NCI-H69 (cell line): ENCODE data around the gene KCNIP4.
"Not testable (repeated sequence)": the region's sequence is repeated elsewhere in the genome, so short reads cannot be mapped to it uniquely, and the experiment has no call there.

Source experiments
- DNase-seq: peaks from one replicate; lab custom pipeline; 2025; lab: John Stamatoyannopoulos, UW

Gene KCNIP4

DNA sequence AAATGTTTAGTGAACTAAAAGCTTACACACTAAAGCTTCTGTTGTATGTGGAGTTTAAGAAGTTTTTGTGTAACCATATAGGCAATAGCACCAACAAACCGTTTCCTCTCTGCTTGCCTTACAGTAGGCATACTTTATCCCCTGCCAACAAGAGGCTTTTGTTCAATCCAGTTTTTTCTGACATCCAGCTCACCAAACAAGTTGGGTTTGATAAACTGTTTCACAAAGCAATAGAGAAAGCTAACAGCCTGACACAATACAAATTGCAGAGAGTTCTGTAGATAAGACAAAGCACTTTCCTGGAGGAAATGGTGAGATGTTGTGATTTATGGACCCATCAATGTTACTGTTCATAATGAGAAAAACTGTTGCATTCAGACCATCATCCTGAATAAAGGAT, 1194.5 kb downstream of the KCNIP4 start:
- DNase-seq, result no peak

GRCh38 chr4:20752641-20753040, 1195.9 kb downstream of the KCNIP4 start:
- no peak for DNase-seq

GRCh38 chr4:20746000-20746399, 1202.6 kb downstream of the KCNIP4 start:
- DNase-seq, result not testable (repeated sequence)

- no peak for DNase-seq
Observed at GRCh38 chr4:20735931-20736330, 1212.6 kb downstream of the KCNIP4 start.

GRCh38 chr4:20724915-20725314, 1223.7 kb downstream of the KCNIP4 start:
- DNase-seq, result no peak

DNA sequence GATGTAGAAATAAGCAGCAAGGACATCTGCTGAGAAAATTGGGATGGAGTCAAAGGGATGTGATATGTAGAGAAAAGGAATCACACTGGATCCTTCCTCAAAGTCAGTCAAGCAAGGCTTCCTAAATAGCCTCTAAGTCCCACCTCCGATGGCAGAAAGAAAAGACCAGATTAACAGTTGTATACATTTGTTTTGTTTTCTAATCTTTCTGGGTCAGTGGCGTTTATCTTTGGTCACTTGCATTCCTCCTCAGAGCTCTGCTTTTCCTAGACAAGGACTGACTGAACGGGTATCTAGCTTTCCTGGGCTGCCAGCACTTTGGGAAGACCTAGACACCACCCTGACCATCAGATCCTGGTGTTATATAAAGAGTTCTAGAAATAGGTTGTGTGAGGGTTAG, 1225.1 kb downstream of the KCNIP4 start:
- no peak for DNase-seq

DNA sequence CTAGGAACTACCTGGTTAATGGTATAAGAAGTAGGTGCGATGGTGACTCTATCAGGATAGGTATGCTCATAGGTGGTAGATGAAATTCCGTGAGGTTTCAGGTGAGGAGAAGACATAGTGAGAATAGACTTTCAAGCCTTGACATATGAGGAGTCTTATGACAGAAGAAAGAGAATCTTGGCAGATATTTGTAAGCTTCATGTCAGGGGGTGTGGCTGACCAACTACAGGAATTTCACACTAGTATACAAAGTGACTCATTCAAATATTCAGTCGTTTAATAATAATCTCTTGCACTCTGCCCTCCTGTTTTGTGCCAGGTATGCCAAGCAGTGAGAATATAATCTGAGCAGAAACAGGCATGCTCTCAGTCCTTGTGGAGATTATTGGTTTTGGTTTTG, 1225.6 kb downstream of the KCNIP4 start:
- DNase-seq, result no peak

DNA sequence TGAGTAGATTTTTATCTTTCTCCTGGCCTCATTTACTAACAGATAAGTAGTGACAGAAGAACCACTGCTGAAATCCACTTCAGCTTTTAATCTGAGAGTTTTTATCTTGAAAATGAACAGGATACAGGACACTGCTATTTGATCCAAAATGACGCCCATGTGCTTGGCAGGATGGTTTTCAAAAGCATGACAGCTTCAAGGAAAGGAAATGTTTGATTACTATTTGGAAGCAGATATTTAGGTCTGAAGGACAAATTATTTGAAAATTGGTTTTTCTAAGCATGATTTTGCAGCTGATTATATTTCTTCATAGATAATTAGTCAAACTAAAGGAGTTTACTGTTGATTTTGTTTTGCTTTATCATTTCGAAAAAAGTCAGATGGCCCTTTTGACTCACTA, 1237.2 kb downstream of the KCNIP4 start:
- no peak for DNase-seq

- DNase-seq, result peak; percentile 97
Observed at GRCh38 chr4:20700007-20700761, 1248.4 kb downstream of the KCNIP4 start, which contains the start of gene PACRGL. Gene PACRGL, plus strand, starts transcription at chr4:20700458. Its CDS starts 4,024 bp downstream, at chr4:20704482.

DNA sequence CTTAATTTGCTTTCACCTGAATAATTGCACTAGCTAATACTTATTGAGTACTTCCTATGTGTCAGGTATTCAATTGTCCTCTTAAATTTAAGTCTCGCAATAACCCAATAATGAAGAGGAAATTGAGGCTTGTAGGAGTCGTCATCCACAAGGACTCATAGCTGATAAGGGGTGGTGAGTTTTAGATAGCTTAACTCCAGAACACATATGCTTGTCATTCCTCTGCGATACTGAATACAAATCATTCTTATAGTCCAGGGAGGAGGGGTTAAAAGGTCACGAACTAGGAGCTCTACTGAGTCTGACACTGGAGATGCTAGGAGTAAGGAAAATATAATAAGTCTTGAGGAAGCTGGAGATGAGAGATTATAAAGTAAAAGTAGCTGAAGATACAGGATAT, 1249.8 kb downstream of the KCNIP4 start:
- no peak for DNase-seq

DNA sequence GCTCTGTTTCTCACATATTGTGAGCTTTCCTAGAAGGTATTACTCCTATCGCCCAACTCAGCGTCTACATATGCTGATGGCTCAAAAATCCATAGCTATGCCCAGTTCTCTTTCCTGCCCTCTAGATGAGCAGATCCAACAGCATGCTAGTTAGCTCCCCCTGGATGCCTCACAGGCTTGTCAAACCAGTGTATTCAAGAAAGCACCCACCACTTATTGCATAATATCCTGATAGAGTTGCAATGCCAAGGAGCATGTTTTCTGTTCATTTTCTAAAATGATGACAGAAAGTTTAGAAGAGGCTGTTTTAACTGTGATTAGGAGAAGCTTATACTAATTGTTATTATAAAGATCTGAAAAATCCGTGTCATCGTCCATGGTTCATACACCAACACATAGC, 1250.2 kb downstream of the KCNIP4 start:
- peak; percentile 23 for DNase-seq

GRCh38 chr4:20696815-20697214, 1251.8 kb downstream of the KCNIP4 start:
- DNase-seq, result no peak

DNA sequence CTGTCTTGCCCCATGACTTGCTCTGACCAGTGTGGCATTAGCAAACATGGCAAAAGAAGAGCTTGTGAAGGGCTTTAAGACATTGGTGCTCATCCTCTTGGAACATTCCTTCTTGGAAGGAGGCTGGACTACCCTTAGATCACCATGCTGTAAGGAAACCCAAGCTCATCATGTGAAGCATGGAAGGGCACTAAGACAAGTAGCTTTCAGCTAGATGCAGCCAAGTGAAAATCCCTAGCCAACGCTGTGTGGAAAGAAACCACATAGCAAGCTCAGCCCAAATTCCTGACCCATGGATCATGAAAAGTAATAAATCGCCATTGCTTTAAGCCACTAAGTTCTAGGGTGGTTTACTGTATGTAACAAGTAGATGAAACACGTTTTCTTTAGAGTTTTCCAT, 1260.7 kb downstream of the KCNIP4 start:
- no peak for DNase-seq

DNA sequence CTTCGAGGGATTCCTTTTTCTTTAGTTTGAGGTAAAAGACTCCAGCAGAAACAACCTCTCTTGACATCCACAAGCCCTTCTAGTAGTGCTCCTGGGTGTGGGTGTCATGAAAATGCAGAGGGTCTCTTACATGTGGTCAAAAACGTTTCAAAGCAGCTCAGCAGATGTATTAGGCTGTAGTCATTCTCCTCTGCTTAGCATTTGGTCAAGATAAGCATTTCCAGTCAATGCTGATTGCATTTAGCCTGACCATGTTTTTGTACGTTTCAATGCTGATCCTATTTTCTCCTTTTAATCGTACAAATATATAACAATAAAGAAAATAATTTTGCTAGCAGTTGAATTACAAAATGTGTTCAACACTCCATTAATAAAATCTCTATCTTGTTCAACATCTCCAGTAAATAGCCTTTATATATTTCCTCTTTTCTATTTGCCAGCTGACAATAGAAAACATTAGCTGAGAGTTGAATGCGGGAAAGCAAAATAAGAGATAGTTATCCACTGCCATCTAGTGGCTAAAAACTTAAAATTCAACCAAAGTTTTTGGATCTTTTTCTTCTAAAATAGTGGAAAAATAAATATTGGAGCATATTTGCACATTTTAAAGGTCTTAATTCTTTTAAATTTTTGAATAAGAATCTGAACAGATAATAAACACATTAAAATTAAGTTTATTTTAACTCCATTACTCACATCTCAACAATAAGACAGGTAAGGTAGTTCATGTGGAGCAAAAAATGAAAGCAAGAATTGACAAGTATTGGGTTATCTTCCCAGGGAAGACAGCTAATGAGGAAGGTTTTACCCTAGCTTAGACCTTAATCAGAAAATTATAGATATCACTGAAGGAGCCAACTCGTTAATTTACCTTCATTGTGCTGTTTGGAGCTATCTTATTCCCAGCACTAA, 1263.5 kb downstream of the KCNIP4 start:
- peak; percentile 55 for DNase-seq

GRCh38 chr4:20683766-20684165, 1264.8 kb downstream of the KCNIP4 start:
- peak; percentile 36 for DNase-seq

GRCh38 chr4:20682853-20683252, 1265.7 kb downstream of the KCNIP4 start:
- peak; percentile 30 for DNase-seq

DNA sequence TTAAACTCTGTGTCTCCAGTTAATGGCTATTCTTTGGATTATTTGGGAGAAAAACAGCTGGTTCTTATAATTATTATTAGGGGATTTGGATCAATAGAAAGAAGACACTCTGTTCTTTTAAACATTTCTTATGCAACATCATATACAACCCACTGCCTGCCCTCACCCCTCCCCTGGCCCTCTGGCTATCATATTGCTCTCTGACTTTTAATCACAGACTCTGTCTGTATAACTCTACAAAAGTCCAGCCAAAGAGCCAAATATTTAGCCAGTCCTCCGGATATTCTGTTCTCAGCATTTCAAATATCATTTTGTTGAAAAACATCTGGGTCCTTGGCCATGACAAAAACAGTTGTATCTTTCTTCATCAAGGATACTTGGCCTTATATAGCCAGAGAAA, 1267.3 kb downstream of the KCNIP4 start:
- no peak for DNase-seq

DNA sequence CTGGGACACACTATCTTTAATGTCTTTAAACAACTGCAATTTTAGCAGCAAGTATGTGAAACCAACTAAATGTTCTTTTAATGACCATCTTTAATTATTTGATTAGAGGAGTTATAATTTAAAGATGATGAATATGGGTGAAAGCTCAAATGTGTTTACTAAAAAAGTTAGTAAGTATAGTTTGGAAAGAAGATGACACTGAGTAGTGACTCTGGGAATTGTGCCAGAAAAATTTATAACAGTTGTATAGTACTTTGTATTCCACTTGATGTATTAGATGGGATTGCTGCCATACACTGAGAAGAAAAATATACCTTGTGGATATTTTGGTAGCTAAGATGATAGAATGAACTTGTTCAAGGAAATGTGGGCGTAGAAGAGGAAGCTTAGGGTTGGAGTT, 1267.8 kb downstream of the KCNIP4 start:
- peak; percentile 9 for DNase-seq

DNA sequence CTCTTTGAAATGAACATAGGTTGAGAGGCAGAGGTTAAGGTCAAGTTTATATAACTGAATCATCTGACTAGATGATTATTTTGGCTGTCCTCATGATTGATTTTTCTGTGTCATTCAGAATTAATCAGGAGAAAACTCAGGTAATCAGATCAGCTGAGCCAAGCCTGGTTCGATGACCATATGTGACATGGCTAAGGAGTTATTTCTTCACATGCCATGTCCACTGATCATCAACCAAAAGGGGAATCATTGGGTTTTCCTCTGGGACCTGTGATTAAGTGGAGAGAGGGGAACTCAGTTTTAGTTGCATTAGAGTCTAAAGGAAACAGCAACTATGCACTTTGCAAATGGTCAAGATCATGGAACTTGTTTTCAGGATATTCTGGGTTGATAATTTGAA, 1268.6 kb downstream of the KCNIP4 start:
- DNase-seq, result peak; percentile 9
